Measurements from ENCODE around the gene PLXNC1. TPM values are rescaled to one million over a fixed set of nuclear protein-coding genes. Genes with fewer than 3 reads are reported as not detected.

Gene PLXNC1
- total RNA-seq, 2 donors from 2014 or later: 11.3 to 14.1 TPM

DNA sequence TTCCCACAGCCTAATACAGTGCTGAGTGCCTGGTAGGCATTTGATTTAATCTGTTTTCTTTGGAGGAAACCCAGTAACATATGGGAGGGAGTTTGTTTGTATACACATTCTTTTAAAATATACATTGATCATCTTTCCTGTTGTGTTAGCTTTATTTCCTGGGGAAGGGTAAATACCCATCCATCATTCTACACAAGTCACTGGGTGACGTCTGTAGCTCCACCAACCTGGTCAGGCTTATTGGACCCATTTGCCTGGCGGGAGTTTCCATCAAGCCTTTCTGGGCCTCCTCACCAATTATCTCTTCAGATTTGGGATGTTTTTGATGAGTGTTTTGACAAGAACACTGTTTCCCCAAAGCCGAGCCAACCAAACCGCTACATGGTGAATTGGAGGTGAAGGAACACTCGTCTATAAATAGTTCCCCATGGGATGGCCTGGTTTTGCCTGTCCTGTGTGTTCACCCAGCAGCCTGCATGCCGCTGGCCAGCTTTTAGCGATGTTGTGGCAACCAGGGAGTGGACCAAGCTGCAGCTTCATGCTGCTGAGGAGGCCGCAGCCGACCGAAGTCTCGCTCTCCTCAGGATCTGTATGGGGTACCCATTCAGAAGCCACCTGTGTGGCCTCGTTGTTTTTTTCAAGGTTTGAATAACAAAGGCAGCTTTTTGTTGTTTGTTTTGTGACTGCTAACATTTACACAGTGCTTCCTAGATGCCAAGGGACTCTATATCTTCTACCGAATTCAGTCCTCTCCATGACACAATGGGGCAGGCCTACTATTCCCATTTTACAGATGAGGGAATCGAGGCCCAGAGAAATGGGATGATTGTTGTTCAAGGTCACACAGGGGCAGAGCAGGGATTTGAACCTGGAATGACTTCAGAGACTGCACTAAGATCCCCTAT, 22.6 kb downstream of the PLXNC1 start:
- H3K4me3 Mint-ChIP-seq: peak overlapping the region; percentile 15 to 64
- DNase-seq (no peak), ATAC-seq (replicated peaks in 1 of 2) (no peak)
- peaks cover 3 to 6% of the 10 kb centered on the region in 2 donors for H3K36me3 Mint-ChIP-seq (ENCODE audit: insufficient read depth in 2 of 2)
- H3K9me3 Mint-ChIP-seq: no peaks in the 10 kb centered on the region
- no peak overlapping the region for H3K27ac Mint-ChIP-seq
- H3K4me1 Mint-ChIP-seq (ENCODE audit: low read depth): peaks cover 87% of the 10 kb centered on the region
- peaks cover 7% of the 10 kb centered on the region for H3K27me3 Mint-ChIP-seq (ENCODE audit: low read depth)

DNA sequence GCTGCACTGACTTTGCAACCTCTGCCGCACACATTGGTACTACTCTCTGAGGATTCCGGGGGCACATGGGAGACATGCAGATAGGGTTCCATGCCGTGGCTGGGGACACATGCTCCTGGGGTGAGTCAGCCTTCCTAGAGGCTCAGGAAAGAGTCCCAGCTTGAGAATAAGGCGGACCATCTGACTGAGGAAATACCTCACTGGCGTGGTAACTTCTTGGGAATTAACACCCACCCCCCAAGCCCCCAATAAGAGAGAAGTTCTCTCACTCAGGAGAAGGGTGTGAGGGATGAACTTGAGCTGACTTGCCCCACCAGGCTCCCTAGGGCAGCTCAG, 23.2 kb downstream of the PLXNC1 start:
- no peak for ATAC-seq (replicated peaks in 1 of 2)

DNA sequence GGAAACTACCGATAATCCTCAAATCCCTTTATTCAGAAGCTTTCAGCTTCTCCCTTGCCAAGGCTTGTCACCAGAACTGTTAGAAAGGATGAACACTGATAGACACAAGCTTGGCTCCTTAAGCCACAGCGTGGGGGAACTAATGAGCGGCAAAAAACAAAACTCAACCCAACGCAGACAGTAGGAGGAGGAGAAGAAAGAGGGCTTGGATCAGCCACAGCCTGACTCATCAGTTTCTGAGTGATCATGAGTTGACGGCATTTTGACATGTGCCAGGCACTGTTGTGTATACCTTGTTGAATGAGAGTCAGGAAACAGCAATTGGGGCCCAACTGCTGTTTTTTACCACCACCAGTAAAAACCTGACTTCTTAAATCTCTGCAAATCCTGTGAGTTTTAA, 23.7 kb downstream of the PLXNC1 start:
- Mint-ChIP-seq H3K4me1 (ENCODE audit: low read depth) (peaks cover 84% of the 10 kb centered on the region), H3K9me3 (no peaks in the 10 kb centered on the region), H3K36me3 (ENCODE audit: insufficient read depth in 2 of 2) (peaks cover 3 to 6% of the 10 kb centered on the region in 2 donors), H3K27me3 (ENCODE audit: low read depth) (peaks cover 7% of the 10 kb centered on the region), H3K4me3 (peak overlapping the region in 1 of 2 donors; percentile 32), H3K27ac (no peak overlapping the region)
- ATAC-seq (replicated peaks in 1 of 2) (peak; percentile 84 to 90), DNase-seq (peak; percentile 52 to 68)

More for the DNA sequence above, 23.2 kb downstream of the PLXNC1 start:
- no peaks in the 10 kb centered on the region for H3K9me3 Mint-ChIP-seq
- H3K27me3 Mint-ChIP-seq (ENCODE audit: low read depth): peaks cover 7% of the 10 kb centered on the region
- no peak for DNase-seq
- H3K4me1 Mint-ChIP-seq (ENCODE audit: low read depth): peaks cover 85% of the 10 kb centered on the region
- peaks cover 3 to 6% of the 10 kb centered on the region in 2 donors for H3K36me3 Mint-ChIP-seq (ENCODE audit: insufficient read depth in 2 of 2)
- no peak overlapping the region for H3K4me3 Mint-ChIP-seq
- no peak overlapping the region for H3K27ac Mint-ChIP-seq

DNA sequence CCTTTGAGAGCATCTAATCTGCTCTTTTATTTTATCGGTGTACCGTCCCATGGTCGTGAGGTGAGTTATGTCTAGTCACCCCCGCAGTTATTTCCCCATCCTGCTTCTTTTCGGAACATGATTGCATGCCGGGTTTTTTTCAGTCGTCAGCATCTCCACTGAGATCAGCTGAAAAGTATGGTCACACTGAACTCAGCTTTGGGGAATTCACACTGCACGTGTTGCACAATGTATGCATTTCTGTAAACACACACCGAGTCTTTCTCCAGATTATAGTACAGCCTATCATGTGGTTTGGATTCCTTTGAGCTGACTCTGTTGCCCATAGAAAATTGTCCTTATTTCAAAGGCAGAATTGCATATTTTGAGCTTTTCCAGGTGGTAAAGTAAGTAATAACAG, 24.6 kb downstream of the PLXNC1 start:
- DNase-seq (no peak), ATAC-seq (replicated peaks in 1 of 2) (no peak)
- Mint-ChIP-seq H3K27me3 (ENCODE audit: low read depth) (peaks cover 7% of the 10 kb centered on the region), H3K9me3 (peaks cover under 1 to 3% of the 10 kb centered on the region in 2 donors), H3K4me1 (ENCODE audit: low read depth) (peaks cover 84% of the 10 kb centered on the region), H3K27ac (no peak overlapping the region), H3K36me3 (ENCODE audit: insufficient read depth in 2 of 2) (peaks cover 6 to 13% of the 10 kb centered on the region in 2 donors), H3K4me3 (peak overlapping the region in 1 of 2 donors; percentile 30)

DNA sequence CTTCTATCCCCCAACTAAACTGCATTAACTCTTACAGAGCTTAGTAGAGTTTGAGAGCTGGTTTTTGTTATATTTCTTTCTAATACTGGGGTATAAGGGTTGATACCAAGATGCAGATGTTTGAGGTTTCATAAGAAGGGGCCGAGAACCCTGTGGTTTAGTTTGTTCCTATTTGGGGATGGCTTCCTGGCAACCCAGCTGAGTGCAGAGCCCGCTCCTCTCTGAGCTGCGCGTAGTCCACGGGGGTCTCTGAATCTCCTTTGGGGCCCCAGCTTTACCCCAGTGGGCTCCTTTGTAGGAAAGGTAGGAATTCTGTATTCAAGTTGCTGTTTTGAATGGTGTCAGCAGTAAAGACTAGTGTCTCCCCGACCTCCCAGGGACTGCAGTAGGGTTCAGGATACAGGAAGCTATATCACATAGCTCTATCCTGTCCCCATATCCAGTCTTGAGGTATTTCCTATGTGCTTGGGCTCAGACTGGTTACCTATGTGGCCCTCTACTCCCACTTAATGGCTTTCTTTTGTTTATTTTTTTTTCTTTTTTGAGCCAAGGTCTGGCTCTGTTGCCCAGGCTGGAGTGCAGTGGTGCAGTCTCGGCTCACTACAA, 25.4 kb downstream of the PLXNC1 start:
- Mint-ChIP-seq H3K27ac (no peak overlapping the region), H3K36me3 (ENCODE audit: insufficient read depth in 2 of 2) (peaks cover 8 to 18% of the 10 kb centered on the region in 2 donors), H3K9me3 (peaks cover 3 to 8% of the 10 kb centered on the region in 2 donors), H3K4me1 (ENCODE audit: low read depth) (peaks cover 76% of the 10 kb centered on the region), H3K4me3 (peak overlapping the region in 1 of 2 donors; percentile 20), H3K27me3 (ENCODE audit: low read depth) (no peaks in the 10 kb centered on the region)
- DNase-seq: no peak
- ATAC-seq (replicated peaks in 1 of 2): no peak

DNA sequence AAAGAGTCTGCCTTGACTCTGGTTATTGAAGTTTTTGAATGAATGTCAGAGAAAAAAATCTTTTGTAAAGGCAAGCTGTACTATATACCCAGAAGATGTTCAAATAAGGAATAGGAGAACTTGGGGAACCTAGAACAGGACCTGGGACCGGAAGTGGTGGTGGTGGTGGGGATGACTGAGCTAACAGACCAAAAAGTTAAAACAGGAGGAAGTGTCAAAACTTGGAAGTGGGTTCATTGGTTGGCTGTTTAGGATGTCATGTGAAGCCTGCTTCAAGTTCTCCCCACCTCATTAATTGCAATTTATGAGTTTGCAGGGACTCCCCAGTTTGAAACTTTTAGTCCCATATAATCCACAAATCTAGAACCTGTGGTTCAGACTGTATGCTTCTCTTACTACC, 26.2 kb downstream of the PLXNC1 start:
- ATAC-seq (replicated peaks in 1 of 2) (peak; percentile 24 to 42), DNase-seq (peak; percentile 38 to 44)
- Mint-ChIP-seq H3K9me3 (peaks cover 3 to 8% of the 10 kb centered on the region in 2 donors), H3K4me3 (peak overlapping the region; percentile 29 to 49), H3K4me1 (ENCODE audit: low read depth) (peaks cover 68% of the 10 kb centered on the region), H3K27ac (no peak overlapping the region), H3K27me3 (ENCODE audit: low read depth) (no peaks in the 10 kb centered on the region), H3K36me3 (ENCODE audit: insufficient read depth in 2 of 2) (peaks cover 8 to 18% of the 10 kb centered on the region in 2 donors)

DNA sequence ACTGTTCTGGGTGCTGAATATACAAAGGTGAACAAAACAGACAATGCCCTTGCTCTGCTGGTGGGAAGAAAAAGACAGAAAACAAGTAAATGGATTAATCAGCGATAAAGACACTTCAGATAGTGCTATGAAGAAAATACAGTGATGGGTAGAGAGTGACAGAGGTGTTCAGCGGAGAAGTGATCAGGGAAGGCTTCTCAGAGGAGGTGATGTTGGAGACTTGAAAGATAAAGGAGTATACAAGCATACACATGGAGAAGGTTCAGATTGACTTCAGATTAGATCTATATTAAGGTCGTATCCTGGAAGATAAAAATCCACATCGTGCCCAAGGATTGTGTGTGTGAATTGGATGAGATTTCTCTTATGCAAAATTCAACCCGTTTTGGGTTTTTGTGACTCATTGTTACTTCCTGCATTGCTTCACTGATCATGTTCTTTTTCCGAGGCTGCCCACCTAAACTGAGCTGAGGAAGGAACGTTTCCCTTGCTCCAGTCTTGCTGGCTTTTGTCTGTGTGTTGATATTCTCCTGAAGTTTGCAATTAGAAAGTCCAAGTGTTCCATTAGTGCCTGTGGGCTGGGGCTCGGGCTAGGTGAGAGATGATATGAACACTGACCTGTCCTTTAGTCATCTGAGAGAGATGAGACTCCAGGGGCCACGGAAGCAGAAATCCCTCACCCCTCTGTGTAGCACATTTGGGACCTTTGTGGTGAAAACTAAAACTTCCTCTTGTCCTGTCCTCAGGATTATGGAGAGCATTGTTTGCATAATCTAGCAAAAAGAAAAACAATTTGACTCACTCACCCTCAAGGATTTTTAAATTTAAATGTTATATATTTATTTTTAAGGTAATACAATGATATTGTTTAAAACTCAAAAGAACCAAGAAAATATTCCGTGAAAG, 27.6 kb downstream of the PLXNC1 start:
- peak in 1 of 2 donors; percentile 19 for ATAC-seq (replicated peaks in 1 of 2)
- H3K4me1 Mint-ChIP-seq (ENCODE audit: low read depth): peaks cover 66% of the 10 kb centered on the region

DNA sequence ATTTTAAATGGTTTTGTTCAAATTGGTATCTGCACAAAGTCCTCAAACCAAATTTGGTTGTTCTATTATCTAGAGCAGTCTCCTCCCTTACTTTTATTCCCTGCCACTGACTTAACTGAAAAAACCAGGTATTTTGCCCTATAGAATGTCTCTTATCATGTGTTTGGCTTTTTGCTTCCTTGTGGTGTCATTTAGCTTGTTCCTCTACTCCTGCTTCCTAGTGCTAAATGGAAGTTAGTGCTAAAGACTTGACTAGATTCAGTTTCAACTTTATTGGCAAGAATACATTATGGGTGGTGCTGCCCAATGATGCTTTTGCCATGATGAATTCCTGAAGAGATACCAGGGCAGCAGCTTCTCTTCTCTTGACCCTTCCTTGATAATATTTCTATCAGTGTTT, 29.7 kb downstream of the PLXNC1 start:
- Mint-ChIP-seq H3K36me3 (ENCODE audit: insufficient read depth in 2 of 2) (peaks cover 10 to 15% of the 10 kb centered on the region in 2 donors), H3K9me3 (peaks cover 3 to 8% of the 10 kb centered on the region in 2 donors), H3K4me1 (ENCODE audit: low read depth) (peaks cover 45% of the 10 kb centered on the region), H3K4me3 (no peak overlapping the region), H3K27me3 (ENCODE audit: low read depth) (no peaks in the 10 kb centered on the region), H3K27ac (no peak overlapping the region)
- DNase-seq: no peak
- ATAC-seq (replicated peaks in 1 of 2): no peak

More for the DNA sequence above, 27.6 kb downstream of the PLXNC1 start:
- peaks cover 10 to 15% of the 10 kb centered on the region in 2 donors for H3K36me3 Mint-ChIP-seq (ENCODE audit: insufficient read depth in 2 of 2)
- no peak overlapping the region for H3K27ac Mint-ChIP-seq
- DNase-seq: no peak
- H3K4me3 Mint-ChIP-seq: peak overlapping the region; percentile 11 to 14
- peaks cover 3 to 8% of the 10 kb centered on the region in 2 donors for H3K9me3 Mint-ChIP-seq
- H3K27me3 Mint-ChIP-seq (ENCODE audit: low read depth): no peaks in the 10 kb centered on the region

DNA sequence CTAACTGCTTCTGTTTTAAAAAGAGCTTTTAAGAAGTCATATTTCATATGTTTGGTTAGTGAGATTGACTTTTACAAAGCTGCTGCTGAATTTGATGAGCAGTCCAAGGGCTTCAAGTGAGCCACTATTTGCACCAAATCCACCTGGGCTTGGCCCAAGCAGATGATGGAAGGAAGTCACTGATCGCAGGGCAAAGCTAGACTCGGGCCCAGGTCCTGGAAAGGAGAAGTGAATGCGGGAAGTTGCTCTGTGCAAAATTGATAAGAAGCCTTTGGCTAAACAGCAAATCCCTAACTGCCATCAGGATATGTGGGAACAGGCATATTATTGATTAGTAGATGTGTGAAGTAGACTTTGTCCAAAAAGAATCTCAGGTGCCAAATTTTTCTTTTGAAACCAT, 30.5 kb downstream of the PLXNC1 start:
- peaks cover 37% of the 10 kb centered on the region for H3K4me1 Mint-ChIP-seq (ENCODE audit: low read depth)
- peaks cover 3 to 8% of the 10 kb centered on the region in 2 donors for H3K9me3 Mint-ChIP-seq
- no peaks in the 10 kb centered on the region for H3K27me3 Mint-ChIP-seq (ENCODE audit: low read depth)
- ATAC-seq (replicated peaks in 1 of 2) (no peak), DNase-seq (no peak)
- no peak overlapping the region for H3K27ac Mint-ChIP-seq
- no peak overlapping the region for H3K4me3 Mint-ChIP-seq
- peaks cover 10 to 15% of the 10 kb centered on the region in 2 donors for H3K36me3 Mint-ChIP-seq (ENCODE audit: insufficient read depth in 2 of 2)

DNA sequence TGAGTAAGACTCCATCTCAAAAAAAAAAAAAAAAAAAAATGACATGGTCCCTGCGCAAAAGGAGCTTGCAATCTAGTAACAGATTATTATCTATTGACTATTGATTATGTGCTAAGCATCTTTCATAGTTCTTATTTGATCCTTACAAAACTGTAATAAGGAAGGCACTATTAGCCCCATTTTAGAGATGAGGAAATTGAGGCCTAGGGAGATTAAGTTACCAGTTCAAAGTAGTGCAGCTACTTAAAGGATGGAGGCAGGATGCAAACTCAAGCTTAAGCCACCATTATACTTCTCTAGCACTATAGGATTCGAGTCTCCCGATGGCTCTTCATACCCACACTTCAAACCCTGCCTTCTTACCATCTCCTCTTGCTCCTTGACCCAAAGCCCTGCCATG, 31.3 kb downstream of the PLXNC1 start:
- Mint-ChIP-seq H3K27me3 (ENCODE audit: low read depth) (no peaks in the 10 kb centered on the region), H3K9me3 (peaks cover 3 to 8% of the 10 kb centered on the region in 2 donors), H3K4me1 (ENCODE audit: low read depth) (peaks cover 29% of the 10 kb centered on the region), H3K27ac (no peak overlapping the region), H3K4me3 (no peak overlapping the region), H3K36me3 (ENCODE audit: insufficient read depth in 2 of 2) (peaks cover 10 to 15% of the 10 kb centered on the region in 2 donors)
- ATAC-seq (replicated peaks in 1 of 2) (no peak), DNase-seq (no peak)

DNA sequence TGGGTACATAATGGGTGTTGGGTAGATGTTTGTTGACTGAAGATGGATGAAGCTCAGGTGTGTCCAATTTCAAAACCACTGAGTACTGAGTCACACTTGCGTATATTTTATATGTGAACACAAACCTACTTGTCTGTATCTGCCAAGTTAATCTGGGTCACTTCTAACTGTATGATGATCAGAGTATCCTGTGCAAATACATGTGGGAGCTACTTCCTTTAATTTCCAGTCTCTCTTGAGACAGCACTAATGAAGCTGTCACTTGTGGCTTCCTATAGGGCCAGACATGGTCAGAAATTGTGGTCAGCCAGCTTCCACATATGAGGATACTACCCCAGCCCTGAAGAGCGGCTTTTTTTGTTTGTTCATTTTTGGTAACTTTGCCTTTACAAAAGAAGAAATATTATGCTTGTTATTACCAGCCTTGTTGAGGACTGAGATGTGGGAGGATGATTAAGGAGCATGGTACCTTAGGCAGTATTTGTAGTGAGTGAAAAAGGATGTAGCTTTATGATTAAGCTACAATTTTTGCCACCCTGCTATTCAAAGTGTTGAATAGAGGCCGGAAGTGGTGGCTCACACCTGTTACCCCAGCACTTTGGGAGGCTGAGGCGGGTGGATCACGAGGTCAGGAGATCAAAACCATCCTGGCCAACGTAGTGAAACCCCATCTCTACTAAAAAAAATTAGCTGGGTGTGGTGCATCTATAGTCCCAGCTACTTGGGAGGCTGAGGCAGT, 32.4 kb downstream of the PLXNC1 start:
- Mint-ChIP-seq H3K4me1 (ENCODE audit: low read depth) (peaks cover 27% of the 10 kb centered on the region), H3K4me3 (no peak overlapping the region), H3K27me3 (ENCODE audit: low read depth) (no peaks in the 10 kb centered on the region), H3K36me3 (ENCODE audit: insufficient read depth in 2 of 2) (peaks cover 10 to 15% of the 10 kb centered on the region in 2 donors), H3K27ac (no peak overlapping the region), H3K9me3 (peaks cover 3 to 8% of the 10 kb centered on the region in 2 donors)
- DNase-seq (no peak), ATAC-seq (replicated peaks in 1 of 2) (peak in 1 of 2 donors; percentile 47)
